HG03159 (cell line): ENCODE data around the gene TGFBR3L.

Experiments
- ATAC-seq: cut with Tn5 transposase; IDR thresholded peaks from one replicate; pipeline ENCODE4 v1.9.1; 2021; ENCODE audit warnings: mild to moderate bottlenecking, moderate library complexity; ENCODE audit not compliant: unreplicated experiment

TGFBR3L gene

DNA sequence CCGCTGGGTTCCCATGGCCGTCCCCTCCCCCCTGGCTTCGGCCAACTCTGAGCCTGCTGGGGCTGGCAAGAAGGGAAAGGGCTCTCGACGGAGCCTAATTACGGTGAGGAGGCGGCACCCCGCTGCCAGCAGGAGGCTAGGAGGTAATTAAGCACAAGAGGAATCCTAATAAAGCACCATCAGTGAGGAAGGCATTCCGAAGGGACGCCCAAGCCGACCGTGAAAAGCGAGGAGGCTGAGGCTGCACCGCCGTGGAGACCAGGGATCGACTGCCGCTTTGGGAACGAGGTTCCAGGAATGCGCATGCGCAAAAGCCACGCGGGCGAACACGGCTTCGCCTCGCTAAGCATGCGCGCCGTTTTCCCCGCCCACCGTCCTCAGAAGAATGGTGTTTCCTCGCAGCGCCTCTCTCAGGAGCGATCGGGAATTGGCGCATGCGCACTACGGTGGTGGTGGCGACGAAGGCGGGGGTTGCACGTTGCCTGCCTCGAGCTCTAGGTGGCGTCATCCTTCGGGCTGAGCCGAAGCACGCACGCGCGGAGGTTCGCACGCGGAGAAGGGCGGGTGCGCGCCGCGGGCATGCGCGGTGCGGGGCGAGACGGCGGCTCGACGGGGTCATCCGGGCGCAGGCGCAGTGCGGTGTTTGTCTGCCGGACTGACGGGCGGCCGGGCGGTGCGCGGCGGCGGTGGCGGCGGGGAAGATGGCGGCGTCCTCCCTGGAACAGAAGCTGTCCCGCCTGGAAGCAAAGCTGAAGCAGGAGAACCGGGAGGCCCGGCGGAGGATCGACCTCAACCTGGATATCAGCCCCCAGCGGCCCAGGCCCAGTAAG is 11.2 kb upstream of the TGFBR3L start, which contains the start of gene MAP2K7:
MAP2K7 (plus strand) TSS at position 634 of the 830 bp plus-strand sequence; CDS start at position 702, 68 bp downstream.
- ATAC-seq = peak; percentile 79

- peak; percentile 37 for ATAC-seq
Observed at GRCh38 chr19:7904074-7905020, 10.3 kb upstream of the TGFBR3L start.

GRCh38 chr19:7905268-7905667 is 9.4 kb upstream of the TGFBR3L start:
- ATAC-seq = no peak

DNA sequence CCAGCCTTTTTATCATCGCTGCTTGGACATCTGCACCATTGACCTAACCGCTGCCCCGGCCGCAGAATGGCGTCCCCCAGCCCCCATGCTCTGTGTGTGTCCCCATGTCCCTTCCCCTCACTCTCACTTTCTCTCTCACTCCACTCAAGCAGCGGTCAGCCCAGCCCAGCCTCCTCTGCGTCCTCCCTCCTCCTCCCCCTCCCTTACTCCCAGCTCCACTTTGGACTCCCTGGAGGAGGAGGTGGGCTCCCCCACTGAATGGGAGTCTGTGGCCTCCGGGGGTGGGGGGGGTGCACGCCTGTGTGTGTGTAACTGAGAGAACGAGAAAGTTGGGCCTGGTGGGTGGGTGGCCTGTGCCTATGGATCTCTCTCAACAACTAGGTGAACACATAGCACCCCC is 8.8 kb upstream of the TGFBR3L start:
- ATAC-seq = no peak

DNA sequence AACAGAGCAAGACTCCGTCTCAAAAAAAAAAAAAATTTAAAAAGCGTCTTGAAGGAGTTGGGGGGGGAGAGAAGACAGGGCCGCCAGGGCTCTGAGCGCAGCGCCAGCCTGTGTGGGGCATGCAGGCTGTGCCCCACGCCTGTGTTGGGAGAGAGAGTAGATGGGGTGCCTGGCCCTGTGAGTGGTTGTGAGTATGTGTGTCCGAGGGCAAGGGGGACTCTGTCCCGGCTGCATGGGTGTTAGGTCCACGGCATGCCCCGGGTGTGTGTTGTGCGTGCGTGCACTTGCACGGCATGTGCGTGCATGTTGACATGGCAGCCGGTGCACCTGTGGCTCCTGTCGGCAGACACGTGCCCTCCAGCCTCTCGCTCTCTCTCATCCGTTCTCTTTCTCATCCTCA is 7.5 kb upstream of the TGFBR3L start:
- no peak for ATAC-seq

GRCh38 chr19:7907544-7907943 is 7.1 kb upstream of the TGFBR3L start:
- ATAC-seq = no peak

GRCh38 chr19:7908078-7908699 is 6.4 kb upstream of the TGFBR3L start:
- no peak for ATAC-seq

DNA sequence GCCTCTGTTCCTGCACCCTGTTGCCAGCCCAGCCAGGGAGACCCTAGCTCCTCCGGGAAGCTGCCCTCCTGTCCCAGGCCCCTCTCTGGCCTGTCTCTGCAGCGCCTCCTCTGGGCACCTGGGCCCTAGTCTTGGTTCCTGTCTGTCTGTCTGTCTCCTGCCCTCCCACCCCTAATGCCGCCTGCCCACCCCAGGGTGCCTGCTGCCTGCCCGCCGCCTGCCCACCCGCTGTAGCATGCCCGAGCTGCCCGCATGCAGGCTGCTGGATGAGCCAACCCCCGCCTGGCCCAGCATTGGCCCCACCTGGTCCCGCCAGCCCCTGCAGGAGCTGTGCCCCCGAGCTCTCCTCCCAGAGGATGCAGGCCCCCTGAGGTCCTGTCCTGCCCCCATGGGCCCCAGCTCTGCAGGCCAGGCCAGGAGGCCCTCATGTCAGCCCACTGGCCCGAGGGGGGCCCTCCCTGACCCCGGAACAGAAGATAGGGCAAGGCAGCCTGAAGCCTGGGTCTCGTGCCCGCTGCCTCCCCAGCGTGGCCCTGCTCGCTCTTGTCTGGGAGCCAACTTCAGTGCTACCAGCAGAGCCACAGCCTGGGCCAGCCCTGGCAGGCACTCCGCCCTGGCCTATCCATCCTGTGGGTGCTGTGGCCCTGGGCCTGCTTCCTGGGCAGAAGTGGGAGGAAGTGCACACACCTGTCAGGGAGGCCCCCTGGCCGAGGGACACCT is 5.7 kb upstream of the TGFBR3L start:
- ATAC-seq = no peak

- no peak for ATAC-seq
Observed at GRCh38 chr19:7909471-7910067, 5.1 kb upstream of the TGFBR3L start.

DNA sequence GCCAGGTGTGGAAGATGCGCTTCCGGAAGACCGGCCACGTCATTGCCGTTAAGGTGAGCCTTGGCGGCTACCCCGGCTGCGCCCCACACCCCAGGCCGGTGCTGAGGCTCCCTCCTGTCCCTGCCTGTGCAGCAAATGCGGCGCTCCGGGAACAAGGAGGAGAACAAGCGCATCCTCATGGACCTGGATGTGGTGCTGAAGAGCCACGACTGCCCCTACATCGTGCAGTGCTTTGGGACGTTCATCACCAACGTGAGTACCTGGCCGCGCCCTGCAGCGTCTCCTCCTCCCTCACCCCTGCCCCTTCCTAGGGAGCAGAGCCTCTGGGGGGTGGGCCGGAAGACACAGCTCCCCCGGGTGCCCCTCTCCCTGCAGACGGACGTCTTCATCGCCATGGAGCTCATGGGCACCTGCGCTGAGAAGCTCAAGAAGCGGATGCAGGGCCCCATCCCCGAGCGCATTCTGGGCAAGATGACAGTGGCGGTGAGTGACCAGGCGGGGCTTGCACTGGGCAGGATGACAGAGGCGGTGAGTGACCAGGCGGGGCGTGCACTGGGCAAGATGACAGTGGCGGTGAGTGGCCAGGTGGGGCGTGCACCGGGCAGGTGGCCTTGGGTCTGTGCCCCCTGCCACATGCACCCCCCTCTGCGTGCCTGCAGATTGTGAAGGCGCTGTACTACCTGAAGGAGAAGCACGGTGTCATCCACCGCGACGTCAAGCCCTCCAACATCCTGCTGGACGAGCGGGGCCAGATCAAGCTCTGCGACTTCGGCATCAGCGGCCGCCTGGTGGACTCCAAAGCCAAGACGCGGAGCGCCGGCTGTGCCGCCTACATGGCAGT is 4.1 kb upstream of the TGFBR3L start:
- ATAC-seq = no peak

GRCh38 chr19:7911508-7912143 is 3.0 kb upstream of the TGFBR3L start:
- ATAC-seq = no peak

- ATAC-seq = no peak
Observed at GRCh38 chr19:7912144-7912696, 2.4 kb upstream of the TGFBR3L start.

GRCh38 chr19:7912697-7913564 is 1.7 kb upstream of the TGFBR3L start:
- ATAC-seq = no peak

- no peak for ATAC-seq
Observed at GRCh38 chr19:7913652-7914051, 978 bp upstream of the TGFBR3L start.

DNA sequence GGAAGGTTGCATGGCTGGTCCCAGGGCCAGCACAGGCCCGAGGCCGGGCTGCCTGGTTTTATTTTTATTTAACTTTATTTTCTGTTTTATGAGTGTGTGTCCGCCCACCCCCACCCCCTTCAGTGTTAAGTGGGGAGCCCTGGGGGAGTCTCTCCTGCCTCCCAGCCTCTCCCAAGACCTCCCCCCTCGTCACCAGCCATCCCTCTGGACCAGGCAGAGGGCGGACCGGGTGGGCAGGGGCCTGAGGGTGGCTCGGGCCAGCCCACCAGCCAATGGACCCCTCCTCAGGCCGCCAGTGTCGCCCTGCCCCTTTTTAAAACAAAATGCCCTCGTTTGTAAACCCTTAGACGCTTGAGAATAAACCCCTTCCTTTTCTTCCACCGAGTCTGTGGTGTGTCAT is 531 bp upstream of the TGFBR3L start:
- ATAC-seq = no peak

DNA sequence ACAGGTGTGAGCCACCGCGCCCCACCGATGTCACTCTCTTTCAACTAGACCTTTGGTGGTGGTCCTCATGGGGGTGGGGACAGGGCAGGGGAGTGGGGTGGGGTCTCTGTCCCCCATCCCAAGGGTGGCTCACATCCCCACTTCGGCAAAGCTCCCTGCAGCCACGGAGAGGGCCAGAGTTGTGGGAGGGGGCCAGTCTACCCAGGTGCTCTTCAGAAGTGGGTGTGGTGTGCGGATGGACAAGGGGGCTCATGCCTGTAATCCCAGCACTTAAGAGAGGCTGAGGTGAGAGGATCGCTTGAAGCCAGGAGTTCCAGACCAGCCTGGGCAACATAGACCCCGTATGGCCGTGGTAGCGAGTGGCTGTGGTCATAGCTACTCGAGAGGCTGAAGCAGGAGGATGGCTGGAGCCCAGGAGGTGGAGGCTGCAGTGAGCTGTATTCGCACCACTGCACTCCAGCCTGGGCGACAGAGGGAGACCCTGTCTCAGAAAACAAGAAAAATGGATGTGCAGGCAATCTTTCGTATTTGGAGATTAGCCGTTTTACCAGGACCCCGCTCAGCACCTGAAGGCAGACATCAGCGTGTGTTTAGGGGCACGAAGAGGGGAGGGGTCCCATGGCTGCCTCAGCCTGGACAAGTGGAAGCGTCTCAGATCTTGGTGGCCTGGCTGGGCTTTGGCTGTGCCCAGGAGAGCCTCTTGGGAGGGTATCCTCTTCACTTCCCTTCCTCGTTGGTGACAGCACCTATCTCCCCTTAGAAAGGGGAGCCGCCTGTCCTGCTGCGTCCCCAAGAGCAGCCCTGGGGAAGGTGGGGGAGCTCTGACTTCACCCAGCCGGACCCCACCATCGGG is 846 bp downstream of the TGFBR3L start:
- no peak for ATAC-seq
